Inferior parietal cortex (tissue), 1 donor: ENCODE measurements around the gene SLC5A11.
"Not testable (repeated sequence)": the region's sequence is repeated elsewhere in the genome, so short reads cannot be mapped to it uniquely, and the experiment has no call there.

Source experiments
- DNase-seq: peaks from one replicate; pipeline ENCODE4 v3.0.0-alpha.2; 2016; ENCODE audit errors: extremely low spot score

SLC5A11 gene

GRCh38 chr16:24845726-24846547 lies at the start of gene SLC5A11:
Gene SLC5A11, plus strand, starts transcription at chr16:24845963. Its CDS starts 12,681 bp downstream, at chr16:24858644.
- DNase-seq = no peak

- DNase-seq = no peak
These were observed 45.2 kb upstream of the SLC5A11 start for GRCh38 chr16:24800586-24800985.

GRCh38 chr16:24801761-24802302 lies 43.9 kb upstream of the SLC5A11 start:
- no peak for DNase-seq

- no peak for DNase-seq
These were observed 40.3 kb upstream of the SLC5A11 start for GRCh38 chr16:24805484-24805883.

GRCh38 chr16:24807301-24807700 lies 38.5 kb upstream of the SLC5A11 start:
- no peak for DNase-seq

- no peak for DNase-seq
These were observed 34.6 kb upstream of the SLC5A11 start for GRCh38 chr16:24810951-24811843.

GRCh38 chr16:24812813-24813212 lies 33.0 kb upstream of the SLC5A11 start:
- not testable (repeated sequence) for DNase-seq

- DNase-seq = no peak
These were observed 30.7 kb upstream of the SLC5A11 start for GRCh38 chr16:24815021-24815420.

GRCh38 chr16:24816688-24817087 lies 29.1 kb upstream of the SLC5A11 start:
- no peak for DNase-seq

- DNase-seq = no peak
These were observed 26.2 kb upstream of the SLC5A11 start for GRCh38 chr16:24819462-24820040.

GRCh38 chr16:24820522-24820921 lies 25.2 kb upstream of the SLC5A11 start:
- no peak for DNase-seq

- DNase-seq = no peak
These were observed 24.6 kb upstream of the SLC5A11 start for GRCh38 chr16:24821129-24821528.

GRCh38 chr16:24822542-24822941 lies 23.2 kb upstream of the SLC5A11 start:
- DNase-seq = no peak

- no peak for DNase-seq
These were observed 22.8 kb upstream of the SLC5A11 start for GRCh38 chr16:24822974-24823373.

- DNase-seq = no peak
These were observed 20.1 kb upstream of the SLC5A11 start for GRCh38 chr16:24825696-24826095.

GRCh38 chr16:24826096-24826690 lies 19.6 kb upstream of the SLC5A11 start:
- DNase-seq = no peak

GRCh38 chr16:24826817-24827566 lies 18.8 kb upstream of the SLC5A11 start:
- no peak for DNase-seq

GRCh38 chr16:24829153-24829552 lies 16.6 kb upstream of the SLC5A11 start:
- no peak for DNase-seq

GRCh38 chr16:24833352-24833751 lies 12.4 kb upstream of the SLC5A11 start:
- no peak for DNase-seq

GRCh38 chr16:24834459-24835335 lies 11.1 kb upstream of the SLC5A11 start:
- peak; percentile 72 for DNase-seq
